HS-5 (cell line): ENCODE results near the gene SAC3D1.

Source experiments
- DNase-seq: peaks from one replicate; pipeline ENCODE4 v3.0.0-alpha.2; 2012; ENCODE audit warnings: low read depth

SAC3D1 gene

DNA sequence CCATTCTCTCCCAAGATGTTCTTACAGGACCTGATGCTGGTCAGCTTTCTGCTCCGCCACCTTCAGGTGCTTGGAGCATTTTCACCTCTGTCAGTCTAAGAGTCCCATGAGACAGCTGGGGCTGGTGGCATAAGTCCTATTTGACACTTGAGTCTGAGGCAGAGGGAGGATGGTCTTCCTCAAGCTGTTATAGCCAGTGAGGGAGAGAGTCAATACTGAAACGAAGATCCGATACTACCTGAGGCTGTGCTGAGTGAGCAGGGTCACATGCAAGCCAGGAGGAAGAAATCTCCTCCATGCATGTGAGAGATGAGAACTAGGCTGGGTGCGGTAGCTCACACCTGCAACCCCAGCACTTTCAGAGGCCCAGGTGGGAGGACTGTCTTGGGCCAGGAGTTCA is 48.6 kb downstream of the SAC3D1 start:
- DNase-seq, result no peak

DNA sequence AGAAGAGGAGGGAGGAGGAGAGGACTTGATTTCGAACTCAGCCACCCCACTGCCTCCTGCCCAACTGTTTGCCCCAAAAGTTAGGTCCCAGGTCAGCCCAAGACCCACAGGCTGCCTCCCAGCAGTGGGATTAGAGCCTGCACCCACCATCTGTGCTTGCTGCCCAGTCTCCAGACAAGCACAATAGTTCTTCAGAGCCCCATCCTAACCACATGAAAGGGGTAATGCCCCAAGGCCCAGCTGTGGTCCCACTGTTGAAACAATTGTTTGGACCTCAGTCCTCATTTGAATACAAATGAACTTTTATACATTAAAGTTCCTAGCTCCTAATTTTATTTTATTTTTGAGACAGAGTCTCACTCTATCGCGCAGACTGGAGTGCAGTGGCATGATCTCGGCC is 49.6 kb downstream of the SAC3D1 start:
- DNase-seq, result no peak
